HG02852 (cell line): ENCODE data around the gene MYH11.

Experiments used
- ATAC-seq: cut with Tn5 transposase; IDR thresholded peaks from one replicate; pipeline ENCODE4 v1.9.1; 2021; ENCODE audit warnings: mild to moderate bottlenecking, moderate library complexity; ENCODE audit not compliant: unreplicated experiment

Gene MYH11

GRCh38 chr16:15779664-15780351, 77.0 kb downstream of the MYH11 start:
- no peak for ATAC-seq

- no peak for ATAC-seq
Observed at GRCh38 chr16:15778999-15779614, 77.7 kb downstream of the MYH11 start.

GRCh38 chr16:15778204-15778743, 78.6 kb downstream of the MYH11 start:
- no peak for ATAC-seq

- ATAC-seq = no peak
Observed at GRCh38 chr16:15777533-15778203, 79.2 kb downstream of the MYH11 start.

- no peak for ATAC-seq
Observed at GRCh38 chr16:15776572-15776971, 80.3 kb downstream of the MYH11 start.

DNA sequence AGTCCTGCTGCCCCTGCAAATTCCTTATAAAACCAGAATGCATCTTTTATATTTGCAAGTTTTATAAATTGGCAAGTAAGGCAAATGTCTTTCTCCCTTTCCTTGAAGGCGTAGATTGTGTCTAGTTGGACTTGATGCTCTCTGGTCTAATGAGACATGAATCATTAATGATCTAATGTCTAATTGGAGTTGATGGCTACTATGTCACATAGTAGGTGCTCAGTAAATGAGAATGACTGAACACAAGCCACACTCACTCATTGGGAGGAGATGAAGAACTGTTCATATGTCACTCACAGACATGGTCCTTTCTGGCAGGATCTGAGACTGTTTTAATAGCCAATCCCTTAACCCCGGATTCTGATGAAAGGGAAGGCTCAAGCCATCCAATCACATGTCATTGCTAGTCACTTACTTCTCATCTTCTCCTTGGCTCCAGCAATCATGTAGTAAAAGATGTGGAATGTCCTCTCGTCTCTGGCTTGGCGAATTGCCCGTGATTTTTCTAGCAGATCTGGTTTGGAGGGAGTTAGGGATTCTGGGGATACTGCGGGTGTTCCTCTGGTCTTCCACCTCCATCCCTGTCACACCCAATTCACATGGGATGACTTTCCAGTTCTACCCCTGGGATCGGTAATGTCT, 81.0 kb downstream of the MYH11 start:
- no peak for ATAC-seq

- no peak for ATAC-seq
Observed at GRCh38 chr16:15775209-15775608, 81.6 kb downstream of the MYH11 start.

DNA sequence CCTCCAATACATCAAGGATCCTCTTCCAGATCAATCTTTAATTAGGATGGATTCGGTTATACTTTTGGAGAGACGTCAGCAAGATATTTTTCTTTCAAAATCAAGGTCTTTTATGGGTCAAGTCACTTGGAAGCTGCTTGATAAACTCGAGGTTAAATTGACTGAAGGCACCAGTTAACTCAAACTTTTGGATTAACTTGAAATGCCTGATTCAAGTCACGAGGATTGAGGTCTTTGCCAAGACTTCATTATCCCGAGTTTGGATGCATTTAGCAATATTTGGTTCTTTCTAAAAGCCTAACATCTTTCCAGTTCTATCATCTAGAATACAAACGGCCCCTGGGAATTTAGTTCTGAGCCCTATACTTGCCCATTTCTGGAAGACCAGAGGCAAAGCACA, 82.9 kb downstream of the MYH11 start:
- no peak for ATAC-seq

DNA sequence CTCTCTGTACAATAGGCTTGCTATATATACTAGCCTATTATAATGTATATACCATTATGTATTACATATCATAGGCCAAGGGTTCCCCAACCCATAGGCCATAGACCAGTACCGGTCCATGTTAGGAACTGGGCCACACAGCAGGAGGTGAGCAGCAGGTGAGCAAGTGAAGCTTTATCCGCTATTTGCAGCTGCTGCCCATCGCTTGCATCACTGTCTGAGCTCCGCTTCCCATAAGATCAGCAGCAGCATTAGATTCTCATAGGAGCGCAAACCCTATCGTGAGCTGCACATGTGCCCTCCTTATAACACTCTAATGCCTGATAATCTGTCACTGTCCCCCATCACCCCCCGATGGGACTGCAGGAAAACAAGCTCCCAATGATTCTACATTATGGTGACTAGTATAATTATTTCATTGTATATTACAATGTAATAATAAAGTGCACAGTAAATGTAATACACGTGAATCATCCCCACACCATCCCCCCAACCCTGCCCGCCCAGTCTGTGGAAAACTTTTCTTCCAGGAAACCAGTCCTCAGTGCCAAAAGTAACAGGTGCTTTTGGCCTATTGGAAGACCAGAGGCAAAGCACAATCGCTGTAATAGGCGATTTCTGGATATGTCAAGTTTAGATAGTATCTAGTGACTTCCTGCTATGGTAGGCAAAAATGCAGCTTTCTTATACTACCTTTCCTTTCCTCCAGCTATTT, 84.1 kb downstream of the MYH11 start:
- ATAC-seq = no peak

DNA sequence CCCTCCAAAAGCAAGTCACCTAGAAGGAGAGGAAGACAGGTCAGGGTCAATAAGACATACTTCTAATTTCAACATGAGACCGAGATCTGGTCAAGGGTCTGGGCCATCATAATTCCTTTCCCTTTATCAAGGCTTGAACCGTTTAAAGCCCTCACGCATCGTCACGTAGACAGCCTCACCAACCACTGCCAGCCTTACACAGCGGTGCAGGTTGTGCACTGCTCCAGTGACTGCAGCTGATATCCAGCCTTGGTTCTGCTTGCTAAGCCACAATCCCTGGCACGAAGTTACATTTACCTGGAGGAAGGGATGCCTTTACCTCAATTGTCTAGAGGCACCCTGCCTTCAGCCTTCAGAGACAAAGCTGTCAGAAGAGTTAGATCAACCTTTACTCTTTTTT, 85.1 kb downstream of the MYH11 start:
- no peak for ATAC-seq

DNA sequence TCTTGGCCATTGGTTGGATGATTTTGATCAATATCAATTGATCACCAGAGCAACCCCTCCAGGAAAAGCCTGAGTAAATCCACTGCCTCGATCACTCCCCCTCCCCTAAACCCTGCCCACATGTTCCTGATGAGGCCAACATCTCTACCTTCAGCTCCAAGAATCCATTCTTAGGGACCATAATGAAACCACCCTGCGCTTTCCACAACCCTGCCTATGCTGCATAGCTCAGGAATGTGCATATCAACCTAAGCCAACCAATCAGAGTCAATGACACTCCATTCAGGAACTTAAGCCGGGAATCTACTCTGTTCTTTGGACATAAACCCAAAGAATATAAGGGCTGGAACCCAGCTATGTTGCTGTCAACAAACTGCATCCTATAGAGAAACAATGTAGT, 86.3 kb downstream of the MYH11 start:
- ATAC-seq = no peak

DNA sequence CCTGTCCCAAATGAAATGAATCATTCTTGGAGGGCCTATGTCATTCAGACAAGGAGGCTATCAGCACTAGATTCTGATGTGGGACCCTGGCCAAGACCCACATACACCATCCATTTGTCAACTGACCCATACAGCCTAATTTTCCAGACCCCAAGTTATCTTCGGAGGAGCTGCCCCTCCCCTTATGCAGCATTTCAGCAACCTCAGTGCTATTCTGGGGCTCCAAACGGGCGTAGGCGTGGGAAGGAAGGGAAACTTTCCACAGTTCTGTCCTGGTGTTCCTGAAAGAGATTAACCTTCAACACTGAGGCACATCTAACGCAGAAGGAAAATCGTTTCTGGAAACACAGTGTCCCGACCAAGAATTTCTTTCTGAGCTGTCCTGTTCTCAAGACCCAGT, 86.7 kb downstream of the MYH11 start:
- ATAC-seq = no peak

DNA sequence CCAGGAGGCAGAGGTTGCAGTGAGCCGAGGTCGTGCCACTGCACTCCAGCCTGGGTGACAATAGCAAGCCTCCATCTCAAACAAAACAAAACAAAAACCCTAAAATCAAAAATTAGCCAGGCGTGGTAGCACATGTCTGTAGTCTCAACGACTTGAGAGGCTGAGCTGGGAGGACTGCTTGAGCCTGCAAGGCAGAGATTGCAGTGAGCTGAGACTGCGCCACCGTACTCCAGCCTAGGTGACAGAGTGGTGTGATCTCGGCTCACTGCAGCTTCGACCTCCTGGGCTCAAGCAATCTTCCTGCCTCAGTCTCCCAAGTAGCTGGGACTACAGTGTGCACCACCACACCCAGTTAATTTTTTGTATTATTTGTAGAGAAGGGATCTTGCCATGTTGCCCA, 87.6 kb downstream of the MYH11 start:
- no peak for ATAC-seq

DNA sequence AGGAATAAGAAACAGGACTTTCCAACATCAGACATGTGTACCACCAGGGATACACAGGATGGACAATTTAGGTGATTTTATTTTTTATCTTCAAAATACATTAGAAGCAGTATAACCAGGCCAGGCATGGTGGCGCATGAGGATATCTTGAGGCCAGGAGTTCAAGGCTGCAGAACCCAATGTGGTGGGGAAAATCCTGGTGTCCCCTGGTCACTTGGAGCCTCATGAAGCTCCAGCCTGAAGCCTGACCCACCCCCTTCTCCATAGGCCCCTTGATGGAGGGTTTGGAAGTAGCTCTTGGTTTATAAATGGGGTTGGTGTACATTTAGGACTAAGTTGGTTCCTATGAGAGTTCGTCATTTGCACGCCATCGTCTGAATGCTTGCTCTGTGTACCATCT, 88.6 kb downstream of the MYH11 start:
- ATAC-seq = no peak

DNA sequence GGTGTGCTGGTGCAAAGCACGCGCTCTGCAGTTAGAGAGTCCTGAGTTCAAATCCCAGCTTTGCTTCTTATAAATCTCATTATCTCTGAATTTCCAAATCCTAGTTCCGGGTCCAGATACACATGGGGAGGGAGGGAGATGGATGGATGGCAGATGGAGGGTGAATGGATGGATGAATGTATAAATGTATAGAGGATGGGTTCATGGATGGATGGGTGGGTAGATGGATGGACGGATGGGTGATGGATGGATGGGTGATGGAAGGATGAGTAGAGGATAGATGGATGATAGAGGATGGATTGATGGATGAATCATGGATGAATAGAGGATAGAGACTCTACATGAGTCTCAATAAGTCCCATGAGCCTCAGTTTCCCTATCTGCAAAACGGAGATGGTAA, 89.9 kb downstream of the MYH11 start:
- no peak for ATAC-seq

- ATAC-seq = no peak
Observed at GRCh38 chr16:15765880-15766279, 90.9 kb downstream of the MYH11 start.

GRCh38 chr16:15765116-15765515, 91.7 kb downstream of the MYH11 start:
- no peak for ATAC-seq

DNA sequence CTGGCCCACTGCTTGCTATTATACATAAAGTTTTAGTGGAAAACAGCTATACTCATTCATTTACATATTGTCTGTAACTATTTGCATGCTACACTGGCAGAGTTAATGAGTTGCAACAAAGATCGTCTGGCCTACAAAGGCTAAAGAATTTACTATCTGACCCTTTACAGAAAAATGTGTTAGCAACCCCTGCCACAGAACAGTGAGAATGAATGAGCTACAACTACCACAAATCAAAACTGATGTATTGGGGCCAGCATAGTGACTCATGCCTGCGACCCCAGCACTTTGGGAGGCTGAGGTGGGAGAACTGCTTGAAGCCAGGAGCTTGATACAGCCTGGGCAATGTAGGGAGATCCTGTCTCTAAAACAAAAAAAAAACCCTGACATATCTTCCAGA, 92.7 kb downstream of the MYH11 start:
- ATAC-seq = no peak

DNA sequence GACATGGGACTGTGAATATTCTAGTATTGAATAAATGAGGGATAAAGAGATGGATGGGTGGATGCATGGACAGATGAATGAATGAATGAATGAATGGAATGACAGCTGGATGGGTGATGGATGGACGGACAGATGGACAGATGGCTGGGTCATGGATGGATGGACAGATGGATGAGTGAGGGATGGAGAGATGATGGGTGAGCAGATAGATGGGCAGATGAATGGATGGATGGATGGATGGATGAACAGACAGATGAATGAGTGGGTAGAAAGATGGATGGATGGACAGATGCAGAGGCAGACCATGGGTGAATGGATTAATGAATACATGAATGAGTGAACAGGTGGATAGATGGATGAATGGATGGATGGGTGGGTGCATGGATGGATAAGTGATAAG, 96.7 kb downstream of the MYH11 start:
- ATAC-seq = no peak

GRCh38 chr16:15759070-15759469, 97.8 kb downstream of the MYH11 start:
- ATAC-seq = no peak

GRCh38 chr16:15757630-15758251, 99.1 kb downstream of the MYH11 start:
- no peak for ATAC-seq
